GM18907 (cell line): ENCODE data around the gene FAS.

Source experiments
- ATAC-seq: cut with Tn5 transposase; IDR thresholded peaks from one replicate; pipeline ENCODE4 v1.9.1; 2021; ENCODE audit warnings: mild to moderate bottlenecking, moderate library complexity; ENCODE audit not compliant: unreplicated experiment

Gene FAS

GRCh38 chr10:88971221-88972061 lies 19.2 kb upstream of the FAS start:
- ATAC-seq = no peak

- ATAC-seq = no peak
Measured at GRCh38 chr10:88974012-88974411, 16.6 kb upstream of the FAS start.

- no peak for ATAC-seq
Measured at GRCh38 chr10:88974446-88975376, 15.9 kb upstream of the FAS start.

GRCh38 chr10:88975377-88975720 lies 15.2 kb upstream of the FAS start:
- ATAC-seq = no peak

GRCh38 chr10:88978463-88978862 lies 12.1 kb upstream of the FAS start:
- no peak for ATAC-seq

- no peak for ATAC-seq
Measured at GRCh38 chr10:88979153-88979562, 11.4 kb upstream of the FAS start.

GRCh38 chr10:88979603-88980002 lies 11.0 kb upstream of the FAS start:
- ATAC-seq = no peak

GRCh38 chr10:88980247-88980646 lies 10.4 kb upstream of the FAS start:
- no peak for ATAC-seq

- no peak for ATAC-seq
Measured at GRCh38 chr10:88980800-88981199, 9.8 kb upstream of the FAS start.

- no peak for ATAC-seq
Measured at GRCh38 chr10:88981435-88981834, 9.2 kb upstream of the FAS start.

- ATAC-seq = no peak
Measured at GRCh38 chr10:88982366-88982765, 8.2 kb upstream of the FAS start.

GRCh38 chr10:88983206-88983605 lies 7.4 kb upstream of the FAS start:
- no peak for ATAC-seq

GRCh38 chr10:88983939-88984338 lies 6.7 kb upstream of the FAS start:
- no peak for ATAC-seq

GRCh38 chr10:88984525-88984924 lies 6.1 kb upstream of the FAS start:
- no peak for ATAC-seq

- no peak for ATAC-seq
Measured at GRCh38 chr10:88986549-88987242, 3.9 kb upstream of the FAS start.

GRCh38 chr10:88987243-88987725 lies 3.3 kb upstream of the FAS start:
- ATAC-seq = peak; percentile 21

- no peak for ATAC-seq
Measured at GRCh38 chr10:88987840-88988239, 2.8 kb upstream of the FAS start.

- ATAC-seq = no peak
Measured at GRCh38 chr10:88989423-88989822, 1.2 kb upstream of the FAS start.

- peak; percentile 15 for ATAC-seq
Measured at GRCh38 chr10:88989824-88990383, 694 bp upstream of the FAS start.

GRCh38 chr10:88991161-88991898 lies 732 bp downstream of the FAS start:
- ATAC-seq = peak; percentile 35
